Fibroblast of skin of left biceps (primary cell): Measurements from ENCODE around the gene FMNL1.

Source experiments
- DNase-seq, 2 experiments: peaks; one replicate each; pipeline ENCODE4 v3.0.0-alpha.2; 2013; ENCODE audit warnings: low read depth in 2 of 2

FMNL1 gene

GRCh38 chr17:45258981-45259380, 37.3 kb downstream of the FMNL1 start:
- DNase-seq: no peak

GRCh38 chr17:45260204-45260783, 38.6 kb downstream of the FMNL1 start:
- no peak for DNase-seq

GRCh38 chr17:45261577-45262515, 40.2 kb downstream of the FMNL1 start, which contains the start of gene SPATA32:
TSS of gene SPATA32 (minus strand) at chr17:45262094. CDS start at chr17:45262016, 78 bp downstream.
- DNase-seq: no peak

DNA sequence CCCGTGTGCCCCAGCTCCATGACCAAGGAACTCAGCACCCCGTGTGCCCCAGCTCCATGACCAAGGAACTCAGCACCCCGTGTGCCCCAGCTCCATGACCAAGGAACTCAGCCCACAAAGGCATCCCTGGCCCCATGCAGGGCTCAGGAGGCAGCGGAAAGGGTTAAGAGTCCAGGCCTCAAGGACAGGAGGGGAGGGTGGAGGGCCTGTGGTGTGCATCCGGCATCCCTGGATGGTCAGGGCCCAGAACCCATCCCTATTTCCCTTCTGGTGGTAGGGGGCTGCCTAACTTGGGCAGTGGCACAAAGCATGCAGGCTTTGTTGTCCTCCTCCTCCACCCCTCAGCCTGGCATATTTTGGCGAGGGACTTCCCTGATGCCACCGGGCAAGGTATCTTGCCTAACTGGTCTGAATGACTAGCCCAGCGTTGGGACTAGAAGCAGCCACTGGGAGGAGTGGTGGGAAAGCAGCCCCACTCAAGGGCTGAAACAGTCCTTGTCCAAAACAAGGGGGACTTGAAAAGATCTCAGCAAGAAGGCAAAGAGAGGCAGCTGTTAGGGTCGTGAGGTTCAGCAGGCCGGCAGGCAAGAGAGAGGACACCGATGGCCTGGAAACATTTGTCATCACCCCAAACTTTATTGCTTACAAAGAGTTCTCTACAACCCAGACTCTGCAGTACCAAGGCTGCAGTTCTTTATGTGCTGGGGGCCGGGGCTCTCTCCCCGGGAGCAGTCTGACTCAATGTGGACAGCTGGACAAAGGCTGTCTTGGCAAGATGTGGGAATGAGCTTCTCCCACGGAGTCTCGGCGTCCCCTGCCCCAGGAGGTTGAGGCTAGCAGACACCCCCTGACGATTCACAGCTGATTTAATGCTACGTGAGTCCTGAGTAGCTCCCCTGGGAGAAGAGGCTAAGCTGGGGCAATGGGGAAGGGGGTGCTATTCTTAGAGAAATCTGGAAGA, 41.1 kb downstream of the FMNL1 start:
- DNase-seq: no peak

DNA sequence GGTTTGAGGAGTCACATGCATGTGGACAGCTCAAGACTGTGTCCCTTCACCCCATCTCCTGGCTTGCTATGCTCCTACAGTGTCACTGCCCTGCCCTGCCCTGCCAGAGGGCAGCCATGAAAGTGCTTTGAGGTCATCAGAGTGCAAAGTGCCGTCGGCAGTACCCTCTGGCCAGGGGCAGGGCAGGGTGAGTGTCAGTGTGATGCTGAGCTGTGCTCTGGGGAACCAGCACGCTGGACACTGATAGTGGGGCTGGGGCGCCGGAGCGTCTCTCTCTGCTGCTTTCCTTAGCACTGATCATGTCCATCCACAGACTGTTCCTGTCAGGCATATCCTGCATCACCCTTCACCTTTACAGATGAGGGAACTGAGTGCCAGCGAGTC, 41.8 kb downstream of the FMNL1 start:
- DNase-seq: no peak

DNA sequence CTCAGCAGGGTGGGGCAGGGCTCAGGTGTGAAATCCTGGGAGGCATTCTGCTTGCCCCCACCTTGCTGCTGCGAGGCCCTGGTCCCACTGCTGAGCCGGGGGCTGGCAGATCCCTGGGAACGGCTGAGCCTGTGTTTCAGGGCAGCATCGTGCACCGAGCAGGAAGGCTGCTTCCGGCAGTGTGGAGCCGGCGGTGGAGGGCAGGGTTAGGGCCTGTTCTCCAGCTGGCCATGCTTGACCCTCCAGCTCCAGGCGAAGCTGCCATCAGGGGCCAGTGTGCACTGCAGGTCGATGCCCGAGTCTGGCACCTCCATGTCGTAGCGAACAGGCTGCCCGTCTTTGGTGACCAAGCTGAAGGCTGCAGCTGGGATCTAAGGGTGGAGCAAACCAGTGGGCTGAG, 42.7 kb downstream of the FMNL1 start:
- no peak for DNase-seq

- DNase-seq: no peak
Observed at GRCh38 chr17:45264988-45265387, 43.3 kb downstream of the FMNL1 start.

GRCh38 chr17:45265821-45266220, 44.1 kb downstream of the FMNL1 start:
- peak; percentile 33 to 43 for DNase-seq

DNA sequence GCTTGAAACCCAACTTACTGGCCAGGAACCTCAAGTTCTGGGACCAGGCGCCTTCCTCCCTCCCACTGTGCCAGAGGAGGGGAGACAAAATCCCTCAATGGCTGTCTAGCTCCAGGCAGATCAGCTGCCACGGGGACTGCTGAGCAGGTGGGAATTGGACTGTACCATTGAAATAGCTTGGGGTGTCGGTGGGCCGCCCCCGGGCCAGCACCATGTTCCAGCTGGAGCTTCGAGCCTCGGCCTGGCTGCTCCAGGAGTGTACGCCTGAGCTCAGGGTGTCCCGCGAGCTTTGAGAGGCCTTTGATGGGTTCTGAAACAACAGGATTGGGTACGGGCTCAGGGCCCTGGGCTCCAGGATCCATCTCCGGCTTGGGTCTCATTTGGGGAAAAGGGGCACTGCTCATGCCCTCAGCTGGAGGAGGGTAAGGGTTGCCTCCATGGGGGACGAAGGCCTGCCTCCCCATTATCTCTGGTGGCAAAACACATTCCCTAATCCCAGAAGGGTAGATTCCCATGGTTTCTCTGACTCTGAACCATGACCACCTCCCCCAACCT, 44.8 kb downstream of the FMNL1 start:
- DNase-seq: no peak

DNA sequence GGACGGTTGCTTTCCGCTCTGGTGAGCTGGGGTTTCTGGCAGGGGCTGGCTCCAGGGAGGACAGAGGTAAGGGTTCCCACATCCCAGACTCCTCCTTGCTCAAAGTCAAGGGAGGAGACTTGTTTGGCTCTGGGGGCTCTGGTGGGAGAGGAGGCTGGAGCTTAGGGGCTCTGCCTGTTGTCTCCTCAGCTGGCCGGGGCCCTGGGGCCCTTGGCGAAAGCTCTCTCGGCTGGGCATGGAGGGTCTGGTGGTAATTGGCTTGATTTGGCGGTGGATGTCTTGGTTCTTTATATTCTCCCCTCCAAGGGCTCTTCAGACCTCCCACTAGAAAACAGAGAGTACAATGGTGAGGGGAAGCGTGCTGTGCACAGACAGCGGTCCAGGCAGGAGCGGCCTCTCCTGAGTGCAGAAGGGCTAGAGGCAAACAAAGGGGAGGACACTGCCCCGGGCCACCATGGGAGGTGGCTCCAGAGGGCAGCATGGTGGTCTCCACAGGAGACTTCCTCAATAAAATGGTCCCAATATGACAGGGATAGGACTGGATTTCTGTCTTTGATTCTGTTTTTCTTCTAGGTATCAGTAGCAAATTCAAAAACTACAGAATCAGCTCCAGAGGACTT, 45.9 kb downstream of the FMNL1 start:
- DNase-seq: no peak

DNA sequence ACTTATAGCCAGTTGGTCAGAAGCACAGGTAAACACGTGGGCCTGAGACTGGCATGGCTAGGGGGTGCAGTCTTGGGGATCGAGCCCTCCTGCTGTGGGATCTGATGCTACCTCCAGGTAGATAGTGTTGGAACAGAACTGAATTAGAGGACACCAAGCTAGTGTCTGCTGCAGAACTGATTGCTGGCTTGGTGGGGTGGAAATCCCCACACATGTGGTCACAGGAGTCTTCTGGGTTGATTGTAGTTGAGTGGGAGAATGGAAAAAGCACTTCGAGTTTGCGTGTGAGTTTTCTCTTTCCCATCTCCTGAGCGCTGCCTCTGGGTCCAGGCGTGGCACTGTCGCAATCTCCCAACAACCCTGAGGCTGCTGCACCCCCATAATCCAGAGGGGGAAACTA, 48.2 kb downstream of the FMNL1 start:
- no peak for DNase-seq

GRCh38 chr17:45270828-45271418, 49.2 kb downstream of the FMNL1 start:
- DNase-seq: no peak

- DNase-seq: no peak
Observed at GRCh38 chr17:45271603-45272002, 49.9 kb downstream of the FMNL1 start.

- no peak for DNase-seq
Observed at GRCh38 chr17:45273551-45273957, 51.9 kb downstream of the FMNL1 start.

DNA sequence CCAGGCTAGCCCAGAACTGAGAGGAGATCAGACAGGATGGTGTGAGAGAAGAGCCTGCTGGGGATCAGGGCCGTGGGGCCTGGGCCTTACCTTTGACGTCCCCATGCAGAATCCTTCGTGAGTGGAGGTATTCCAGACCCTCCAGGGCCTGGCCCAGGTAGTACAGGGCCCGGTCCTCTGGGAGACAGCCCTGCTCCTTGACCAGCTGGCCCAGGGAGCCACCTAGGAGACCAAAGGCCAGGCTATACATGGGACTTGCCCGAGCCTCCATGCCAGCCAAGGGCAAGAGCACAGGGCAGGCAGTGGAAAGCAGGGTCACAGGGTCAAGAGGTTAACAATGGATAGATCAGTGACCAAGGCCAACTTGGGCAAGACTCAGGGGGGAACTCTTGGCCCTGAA, 52.3 kb downstream of the FMNL1 start:
- no peak for DNase-seq

GRCh38 chr17:45276031-45276430, 54.3 kb downstream of the FMNL1 start:
- DNase-seq: no peak

DNA sequence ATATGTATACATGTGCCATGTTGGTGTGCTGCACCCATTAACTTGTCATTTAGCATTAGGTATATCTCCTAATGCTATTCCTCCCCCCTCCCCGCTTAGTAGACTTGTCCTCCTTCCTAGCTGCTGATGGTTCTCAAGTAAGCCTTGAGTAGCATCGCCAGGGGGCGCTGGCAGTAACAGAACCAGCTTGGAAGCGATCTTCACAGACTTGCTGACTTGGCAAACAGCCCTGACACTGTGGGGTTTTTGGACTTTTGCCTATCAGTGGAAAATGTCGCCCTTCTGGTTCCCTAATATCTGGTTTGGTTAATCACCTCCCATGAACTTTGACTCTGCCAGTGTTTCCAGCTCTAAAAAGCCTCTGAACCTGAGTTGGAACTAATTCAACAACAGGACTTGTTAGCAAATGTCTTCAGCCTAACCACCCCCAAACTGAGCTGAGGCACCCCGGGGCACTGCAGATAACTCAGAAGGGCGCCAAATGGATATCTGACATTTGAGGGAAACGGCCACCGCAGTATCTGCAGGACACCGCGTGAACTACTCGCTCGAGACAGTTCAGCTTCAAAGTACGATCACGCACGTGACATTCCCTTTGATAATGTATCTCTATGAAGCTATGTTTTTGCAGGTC, 55.6 kb downstream of the FMNL1 start:
- peak; percentile 65 to 70 for DNase-seq

GRCh38 chr17:45277992-45278391, 56.3 kb downstream of the FMNL1 start:
- DNase-seq: no peak

DNA sequence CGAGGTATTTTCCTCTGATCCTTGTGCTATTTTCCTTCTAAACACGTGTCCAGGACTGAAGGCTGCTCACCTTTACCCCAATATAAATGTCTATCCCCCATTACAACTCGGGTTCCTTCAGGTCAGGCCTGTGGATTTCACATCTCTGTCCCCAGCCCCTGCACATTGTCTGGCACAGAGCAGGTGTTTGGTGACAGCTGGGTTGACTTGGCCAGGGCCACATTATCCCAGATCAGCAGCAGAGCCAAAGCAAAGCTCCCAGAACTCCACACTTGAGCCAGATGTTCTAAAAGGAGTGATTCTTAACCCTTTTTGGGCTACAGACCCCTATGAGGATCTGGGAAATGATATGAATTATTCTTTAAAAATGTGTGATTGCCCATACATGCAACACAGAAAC, 58.2 kb downstream of the FMNL1 start:
- no peak for DNase-seq
